Osteoblast (primary cell): Measurements from ENCODE around the gene RAB4A. TPM values are rescaled to one million over a fixed set of nuclear protein-coding genes. Genes with fewer than 3 reads are reported as not detected.

Experiments used
- DNase-seq: peaks from one replicate; pipeline ENCODE4 v3.0.0; 2011; ENCODE audit warnings: low spot score, mixed read lengths; ENCODE audit not compliant: insufficient read length; ENCODE audit errors: missing footprints
- H2AFZ ChIP-seq: 2 replicates; pipeline ENCODE4 v1.6.0; 2011; ENCODE audit warnings: mild to moderate bottlenecking, low read length
- H3K27ac ChIP-seq: 2 replicates; pipeline ENCODE4 v1.5.1; 2011; ENCODE audit warnings: mild to moderate bottlenecking, low read depth, low read length, moderate library complexity
- H3K27me3 ChIP-seq: 2 replicates; pipeline ENCODE4 v1.6.0; 2012; ENCODE audit warnings: mild to moderate bottlenecking, control low read depth, inconsistent platforms, low read length, moderate library complexity; ENCODE audit not compliant: insufficient read depth
- H3K36me3 ChIP-seq: 2 replicates; pipeline ENCODE4 v1.5.1; 2011; ENCODE audit warnings: mild to moderate bottlenecking, low read length, control low read depth, moderate library complexity; ENCODE audit not compliant: insufficient read depth
- H3K4me1 ChIP-seq: 2 replicates; pipeline ENCODE4 v1.5.1; 2011; ENCODE audit warnings: mild to moderate bottlenecking, low read length, control low read depth, moderate library complexity; ENCODE audit not compliant: insufficient read depth
- H3K4me2 ChIP-seq: 2 replicates; pipeline ENCODE4 v1.6.0; 2011; ENCODE audit warnings: mild to moderate bottlenecking, low read length; ENCODE audit not compliant: insufficient read depth
- H3K4me3 ChIP-seq: fragments of 200-600 bp; sonication (generic); 3 replicates; pipeline ENCODE4 v1.5.1; 2012; ENCODE audit warnings: mild to moderate bottlenecking, low read length, inconsistent platforms; ENCODE audit not compliant: insufficient read depth
- H3K79me2 ChIP-seq: 2 replicates; pipeline ENCODE4 v1.6.0; 2012; ENCODE audit warnings: mild to moderate bottlenecking, low read length, control low read depth, inconsistent platforms; ENCODE audit not compliant: insufficient read depth
- H3K9me3 ChIP-seq: 2 replicates; pipeline ENCODE4 v1.5.1; 2011; ENCODE audit warnings: low read depth, low read length, control low read depth
- H4K20me1 ChIP-seq: 2 replicates; pipeline ENCODE4 v1.6.0; 2012; ENCODE audit warnings: mild to moderate bottlenecking, low read length, control low read depth; ENCODE audit not compliant: insufficient read depth
- total RNA-seq: library from RNA; depleted of rRNA; stranded (reverse); fragments of >200 nt; gene quantifications from 2 replicates; pipeline ENCODE4 v1.2.3, GENCODE V29; 2012
- TF ChIP-seq, protein P1 (sequence below): IDR thresholded peaks from 2 replicates; pipeline ENCODE4 v1.5.1; 2011; ENCODE audit warnings: mild to moderate bottlenecking, low read depth, low read length, moderate library complexity; ENCODE audit errors: extremely low read depth

RAB4A gene
- total RNA-seq, 1 donor = 19.9 TPM

DNA sequence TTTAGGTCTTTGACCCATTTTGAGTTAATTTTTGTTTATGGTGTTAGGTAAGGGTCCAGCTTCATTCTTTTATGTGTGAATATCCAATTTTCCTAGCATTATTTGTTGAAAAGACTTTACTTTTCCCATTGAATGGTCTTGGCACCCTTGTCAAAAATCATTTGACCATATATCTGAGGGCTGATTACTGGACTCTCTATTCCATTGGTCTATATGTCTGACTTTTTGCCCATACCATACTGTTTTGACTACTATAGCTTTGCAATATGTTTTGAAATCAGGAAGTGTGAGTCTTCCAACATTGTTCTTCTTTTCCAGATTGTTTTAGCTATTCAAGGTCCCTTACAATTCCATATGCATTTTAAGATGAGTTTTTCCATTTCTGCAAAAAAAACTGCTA is 83.3 kb downstream of the RAB4A start:
- TF ChIP-seq, protein P1, sequence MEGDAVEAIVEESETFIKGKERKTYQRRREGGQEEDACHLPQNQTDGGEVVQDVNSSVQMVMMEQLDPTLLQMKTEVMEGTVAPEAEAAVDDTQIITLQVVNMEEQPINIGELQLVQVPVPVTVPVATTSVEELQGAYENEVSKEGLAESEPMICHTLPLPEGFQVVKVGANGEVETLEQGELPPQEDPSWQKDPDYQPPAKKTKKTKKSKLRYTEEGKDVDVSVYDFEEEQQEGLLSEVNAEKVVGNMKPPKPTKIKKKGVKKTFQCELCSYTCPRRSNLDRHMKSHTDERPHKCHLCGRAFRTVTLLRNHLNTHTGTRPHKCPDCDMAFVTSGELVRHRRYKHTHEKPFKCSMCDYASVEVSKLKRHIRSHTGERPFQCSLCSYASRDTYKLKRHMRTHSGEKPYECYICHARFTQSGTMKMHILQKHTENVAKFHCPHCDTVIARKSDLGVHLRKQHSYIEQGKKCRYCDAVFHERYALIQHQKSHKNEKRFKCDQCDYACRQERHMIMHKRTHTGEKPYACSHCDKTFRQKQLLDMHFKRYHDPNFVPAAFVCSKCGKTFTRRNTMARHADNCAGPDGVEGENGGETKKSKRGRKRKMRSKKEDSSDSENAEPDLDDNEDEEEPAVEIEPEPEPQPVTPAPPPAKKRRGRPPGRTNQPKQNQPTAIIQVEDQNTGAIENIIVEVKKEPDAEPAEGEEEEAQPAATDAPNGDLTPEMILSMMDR = no peak
- Histone ChIP-seq H3K4me2 (no peak overlapping the region), H3K4me3 (no peak overlapping the region), H3K36me3 (no peaks in the 10 kb centered on the region), H3K79me2 (no peaks in the 10 kb centered on the region), H3K4me1 (no peaks in the 10 kb centered on the region), H3K9me3 (peaks cover 3% of the 10 kb centered on the region), H2AFZ (no peak overlapping the region), H3K27me3 (peaks cover 6% of the 10 kb centered on the region), H3K27ac (no peak overlapping the region), H4K20me1 (no peaks in the 10 kb centered on the region)
- no peak for DNase-seq

Other genes with a start within 250 kb of the RAB4A start
- 9.1 and 9.4 TPM in 2 replicates for gene CCSAP, start 71.9 kb downstream of the RAB4A start, total RNA-seq
- not detected in 2 replicates for gene ACTA1, start 163.0 kb downstream of the RAB4A start, total RNA-seq
- 35.1 and 35.4 TPM in 2 replicates for gene NUP133, start 237.2 kb downstream of the RAB4A start, total RNA-seq